ENCODE measurements around the gene CAMSAP3. TPM values are rescaled to one million over a fixed set of nuclear protein-coding genes. Genes with fewer than 3 reads are reported as not detected.
"Not testable (repeated sequence)": the region's sequence is repeated elsewhere in the genome, so short reads cannot be mapped to it uniquely, and the experiment has no call there.

The CAMSAP3 gene
- total RNA-seq, 4 donors from 2014 or later = 0.11 to 0.42 (median 0.18) TPM

DNA sequence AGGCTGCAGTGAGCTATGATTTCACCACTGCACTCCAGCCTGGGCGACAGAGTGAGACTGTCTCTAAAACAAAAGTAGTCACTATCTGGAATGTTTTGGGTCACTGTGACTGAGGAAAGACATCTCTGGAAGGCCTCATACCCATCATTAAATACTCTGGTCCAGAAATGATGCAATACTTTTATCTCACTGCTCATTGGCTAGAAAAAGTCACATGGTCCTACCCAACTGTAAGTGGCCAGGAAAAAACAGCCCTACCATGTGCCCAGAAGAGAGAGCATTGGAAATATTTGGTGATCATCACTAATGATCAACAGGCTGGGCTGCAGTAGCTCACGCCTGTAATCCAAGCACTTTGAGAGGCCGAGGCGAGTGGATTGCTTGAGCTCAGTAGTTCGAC, 30.3 kb upstream of the CAMSAP3 start:
- Histone ChIP-seq H3K36me3 (peaks cover 2 to 26% (median 17%) of the 10 kb centered on the region in 4 donors), H3K27me3 (no peaks in the 10 kb centered on the region), H3K27ac (replicated peaks in 1 of 4) (no peak overlapping the region), H3K4me3 (no peak overlapping the region), H3K9me3 (no peaks in the 10 kb centered on the region), H3K4me1 (peaks cover 0 to 3% (median 0%) of the 10 kb centered on the region in 4 donors)
- WGBS = 97% methylated on average over 5 of the region's 5 CpGs
- no peak for DNase-seq (ENCODE audit: extremely low spot score)
- intact Hi-C loops (cut with DNase I) = loop anchor here (5.0 kb wide), 1 partner anchor 232 kb away; no protein-coding TSS in a partner anchor
- TF ChIP-seq EP300 (IDR thresholded peaks at IDR 0.05) (no peak), POLR2AphosphoS5 (IDR thresholded peaks at IDR 0.05) (no peak), POLR2A (IDR thresholded peaks at IDR 0.05; ENCODE audit: low read depth) (no peak)
- TF ChIP-seq, protein P1, sequence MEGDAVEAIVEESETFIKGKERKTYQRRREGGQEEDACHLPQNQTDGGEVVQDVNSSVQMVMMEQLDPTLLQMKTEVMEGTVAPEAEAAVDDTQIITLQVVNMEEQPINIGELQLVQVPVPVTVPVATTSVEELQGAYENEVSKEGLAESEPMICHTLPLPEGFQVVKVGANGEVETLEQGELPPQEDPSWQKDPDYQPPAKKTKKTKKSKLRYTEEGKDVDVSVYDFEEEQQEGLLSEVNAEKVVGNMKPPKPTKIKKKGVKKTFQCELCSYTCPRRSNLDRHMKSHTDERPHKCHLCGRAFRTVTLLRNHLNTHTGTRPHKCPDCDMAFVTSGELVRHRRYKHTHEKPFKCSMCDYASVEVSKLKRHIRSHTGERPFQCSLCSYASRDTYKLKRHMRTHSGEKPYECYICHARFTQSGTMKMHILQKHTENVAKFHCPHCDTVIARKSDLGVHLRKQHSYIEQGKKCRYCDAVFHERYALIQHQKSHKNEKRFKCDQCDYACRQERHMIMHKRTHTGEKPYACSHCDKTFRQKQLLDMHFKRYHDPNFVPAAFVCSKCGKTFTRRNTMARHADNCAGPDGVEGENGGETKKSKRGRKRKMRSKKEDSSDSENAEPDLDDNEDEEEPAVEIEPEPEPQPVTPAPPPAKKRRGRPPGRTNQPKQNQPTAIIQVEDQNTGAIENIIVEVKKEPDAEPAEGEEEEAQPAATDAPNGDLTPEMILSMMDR (IDR thresholded peaks at IDR 0.05) = no peak

DNA sequence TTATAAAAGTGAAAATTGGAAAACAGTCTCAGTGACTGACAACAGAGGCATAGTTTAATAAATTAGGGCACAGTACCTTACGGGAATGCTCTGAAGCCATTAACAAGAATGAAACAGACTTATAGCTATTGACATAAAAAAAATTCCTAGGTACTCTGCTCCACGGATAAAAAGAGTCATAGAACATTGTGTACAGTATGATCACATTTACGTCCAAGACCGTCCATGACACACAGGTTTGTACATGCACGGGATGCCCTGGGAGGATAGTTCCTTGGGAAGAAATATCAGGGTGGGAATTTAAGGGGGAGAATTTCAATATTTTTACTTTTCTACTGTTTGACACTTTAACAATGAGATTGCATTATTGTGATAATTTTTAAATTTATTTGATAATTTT, 24.9 kb upstream of the CAMSAP3 start:
- H3K4me1 ChIP-seq = peaks cover 0 to 3% (median 0%) of the 10 kb centered on the region in 4 donors

DNA sequence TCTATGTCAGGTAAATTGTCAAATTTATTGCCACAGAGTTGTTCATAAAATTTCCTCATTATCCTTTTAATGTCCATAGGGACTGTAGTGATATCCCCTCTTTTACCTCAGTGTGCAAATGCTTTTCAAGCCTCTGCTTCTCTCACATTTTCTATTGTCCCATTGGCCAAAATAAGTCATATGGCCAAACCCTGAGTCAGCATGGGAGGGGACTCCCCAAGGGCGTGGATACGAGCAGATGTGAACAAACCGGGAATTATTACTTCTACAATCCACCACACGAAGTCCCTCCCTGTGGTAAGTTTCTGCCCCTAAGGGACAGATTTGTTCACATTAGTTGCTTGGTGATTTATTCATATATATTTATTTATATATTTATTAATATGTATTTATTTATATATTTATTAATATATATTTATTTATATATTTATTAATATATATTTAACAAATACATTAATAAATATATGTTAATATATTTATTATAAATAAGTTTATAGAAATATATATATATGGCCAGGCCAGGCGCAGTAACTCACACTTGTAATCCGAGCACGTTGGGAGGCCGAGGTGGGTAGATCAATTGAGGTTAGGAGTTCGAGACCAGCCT, 20.1 kb upstream of the CAMSAP3 start:
- Histone ChIP-seq H3K4me1 (no peaks in the 10 kb centered on the region), H3K36me3 (peaks cover 0 to 4% (median 0%) of the 10 kb centered on the region in 4 donors), H3K27ac (replicated peaks in 1 of 4) (no peak overlapping the region), H3K4me3 (no peak overlapping the region), H3K9me3 (no peaks in the 10 kb centered on the region), H3K27me3 (no peaks in the 10 kb centered on the region)
- 78% methylated on average over 9 of the region's 9 CpGs for WGBS
- intact Hi-C loops (cut with DNase I) = no loop called here
- DNase-seq (ENCODE audit: extremely low spot score) = no peak
- TF ChIP-seq POLR2A (IDR thresholded peaks at IDR 0.05; ENCODE audit: low read depth) (no peak), EP300 (IDR thresholded peaks at IDR 0.05) (no peak), POLR2AphosphoS5 (IDR thresholded peaks at IDR 0.05) (no peak)
- TF ChIP-seq, protein P1 (IDR thresholded peaks at IDR 0.05) = no peak

More for the DNA sequence above, 24.9 kb upstream of the CAMSAP3 start:
- 88% methylated on average over 5 of the region's 5 CpGs for WGBS
- peaks cover 0 to 4% (median 0%) of the 10 kb centered on the region in 4 donors for H3K36me3 ChIP-seq
- H3K27ac ChIP-seq (replicated peaks in 1 of 4) = no peak overlapping the region
- H3K9me3 ChIP-seq = no peaks in the 10 kb centered on the region
- no peaks in the 10 kb centered on the region for H3K27me3 ChIP-seq
- TF ChIP-seq, protein P1 (IDR thresholded peaks at IDR 0.05) = no peak
- TF ChIP-seq POLR2A (IDR thresholded peaks at IDR 0.05; ENCODE audit: low read depth) (no peak), POLR2AphosphoS5 (IDR thresholded peaks at IDR 0.05) (no peak), EP300 (IDR thresholded peaks at IDR 0.05) (no peak)
- no peak for DNase-seq (ENCODE audit: extremely low spot score)
- no peak overlapping the region for H3K4me3 ChIP-seq
- intact Hi-C loops (cut with DNase I) = no loop called here

DNA sequence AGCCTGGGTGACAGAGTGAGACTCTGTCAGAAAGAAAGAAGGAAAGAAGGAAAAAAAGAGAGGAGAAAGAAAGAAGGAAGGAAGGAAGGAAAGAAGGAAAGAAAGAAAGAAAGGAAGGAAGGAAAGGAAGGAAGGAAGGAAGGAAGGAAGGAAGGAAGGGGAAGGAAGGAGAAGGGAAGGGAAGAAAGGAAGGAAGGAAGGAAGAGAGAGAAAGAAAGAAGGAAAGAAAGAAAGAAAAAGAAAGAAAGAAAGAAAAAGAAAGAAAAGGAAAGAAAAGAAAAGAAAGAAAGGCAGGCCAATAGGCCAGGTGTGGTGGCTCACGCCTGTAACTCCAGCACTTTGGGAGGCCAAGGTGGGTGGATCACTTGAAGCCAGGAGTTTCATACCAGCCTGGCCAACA, 18.2 kb upstream of the CAMSAP3 start:
- DNase-seq (ENCODE audit: extremely low spot score); H3K27ac ChIP-seq (replicated peaks in 1 of 4); H3K36me3 ChIP-seq; H3K9me3 ChIP-seq; intact Hi-C loops (cut with DNase I); H3K4me3 ChIP-seq; H3K4me1 ChIP-seq; H3K27me3 ChIP-seq: not testable (repeated sequence)
- WGBS = 84% methylated on average over 1 of the region's 1 CpG

DNA sequence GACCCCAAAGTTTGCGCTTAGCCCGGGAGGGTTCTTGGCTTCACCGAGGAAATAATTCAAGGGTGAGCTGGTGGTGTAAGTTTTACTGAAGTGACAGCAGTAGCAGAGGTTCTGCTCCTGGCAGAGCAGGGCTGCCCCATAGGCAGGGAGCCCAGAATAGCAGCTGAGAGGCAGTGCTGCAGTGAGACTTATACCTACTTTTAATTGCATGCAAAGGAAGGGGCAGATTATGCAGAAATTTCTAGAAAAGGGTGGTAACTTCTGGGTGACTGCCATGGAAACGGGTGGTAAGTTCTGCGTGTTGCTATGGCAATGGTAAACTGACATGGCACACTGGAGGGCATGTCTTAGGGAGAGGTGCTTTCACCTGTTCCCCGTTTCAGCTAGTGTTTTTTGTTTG, 17.5 kb upstream of the CAMSAP3 start:
- H3K27me3 ChIP-seq = no peaks in the 10 kb centered on the region
- H3K27ac ChIP-seq (replicated peaks in 1 of 4) = no peak overlapping the region
- no peaks in the 10 kb centered on the region for H3K9me3 ChIP-seq
- TF ChIP-seq POLR2A (IDR thresholded peaks at IDR 0.05; ENCODE audit: low read depth) = no peak
- no peak for TF ChIP-seq POLR2AphosphoS5 (IDR thresholded peaks at IDR 0.05)
- TF ChIP-seq EP300 (IDR thresholded peaks at IDR 0.05) = no peak
- TF ChIP-seq, protein P1 (IDR thresholded peaks at IDR 0.05) = no peak
- H3K36me3 ChIP-seq = no peaks in the 10 kb centered on the region
- WGBS = 62% methylated on average over 6 of the region's 6 CpGs
- DNase-seq (ENCODE audit: extremely low spot score) = no peak
- H3K4me3 ChIP-seq = no peak overlapping the region
- intact Hi-C loops (cut with DNase I) = no loop called here
- H3K4me1 ChIP-seq = no peaks in the 10 kb centered on the region

All from esophagus muscularis mucosa (tissue), 4 donors.